GM12872 (cell line): ENCODE results near the gene ZC3H11A.

ENCODE experiments used
- TF ChIP-seq, protein P1 (sequence below): IDR thresholded peaks from 3 replicates; pipeline ENCODE4 v1.5.1; 2011; ENCODE audit warnings: low read depth, mild to moderate bottlenecking, low read length, moderate library complexity; ENCODE audit not compliant: insufficient read depth

The ZC3H11A gene

DNA sequence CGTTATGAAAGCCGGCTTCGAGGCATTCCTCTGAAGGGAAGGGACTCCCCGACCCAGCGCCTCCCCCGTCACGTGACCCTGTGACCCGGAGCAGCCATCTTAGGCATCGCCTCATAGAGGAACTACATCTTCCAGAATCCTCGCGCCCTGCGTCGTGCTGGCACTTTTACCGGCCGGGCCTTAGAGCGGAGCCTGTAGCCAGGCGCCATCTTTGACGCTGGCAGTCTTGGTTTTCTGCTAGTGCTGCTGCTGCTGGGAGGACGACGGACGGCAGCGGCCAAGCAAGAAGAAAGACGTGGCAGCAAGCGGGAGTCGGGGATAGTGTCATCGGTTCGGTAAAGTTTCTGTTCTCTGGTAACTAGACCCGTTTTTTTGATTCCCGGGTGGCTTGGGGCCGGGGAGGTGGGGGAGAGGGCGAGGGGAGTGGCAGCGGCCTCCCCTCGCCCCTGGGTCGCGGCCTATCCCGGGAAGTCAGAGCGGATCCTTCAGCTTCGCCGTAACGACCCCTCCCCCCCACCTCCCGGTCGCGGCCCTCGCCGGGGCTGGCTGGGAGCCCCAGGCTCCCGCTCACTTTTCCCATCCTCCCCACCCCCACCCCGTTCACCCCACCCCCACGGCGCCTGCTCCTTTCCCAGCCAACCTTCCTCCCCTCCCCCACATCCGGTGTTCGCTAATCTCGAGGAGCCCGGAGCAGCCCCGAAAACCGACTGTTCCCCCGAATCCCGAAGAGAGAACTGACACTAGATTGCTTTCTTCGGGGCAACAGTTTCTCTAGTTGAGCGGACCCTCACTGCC, at the start of gene ZC3H11A, which contains the start of gene ZBED6:
Gene ZC3H11A (plus strand): TSS at position 183 of the 795 bp plus-strand sequence. CDS start 21,448 bp downstream, outside the sequence.
Gene ZBED6 (plus strand): TSS at position 183 of the 795 bp plus-strand sequence. CDS start 1,900 bp downstream, outside the sequence.
- TF ChIP-seq, protein P1, sequence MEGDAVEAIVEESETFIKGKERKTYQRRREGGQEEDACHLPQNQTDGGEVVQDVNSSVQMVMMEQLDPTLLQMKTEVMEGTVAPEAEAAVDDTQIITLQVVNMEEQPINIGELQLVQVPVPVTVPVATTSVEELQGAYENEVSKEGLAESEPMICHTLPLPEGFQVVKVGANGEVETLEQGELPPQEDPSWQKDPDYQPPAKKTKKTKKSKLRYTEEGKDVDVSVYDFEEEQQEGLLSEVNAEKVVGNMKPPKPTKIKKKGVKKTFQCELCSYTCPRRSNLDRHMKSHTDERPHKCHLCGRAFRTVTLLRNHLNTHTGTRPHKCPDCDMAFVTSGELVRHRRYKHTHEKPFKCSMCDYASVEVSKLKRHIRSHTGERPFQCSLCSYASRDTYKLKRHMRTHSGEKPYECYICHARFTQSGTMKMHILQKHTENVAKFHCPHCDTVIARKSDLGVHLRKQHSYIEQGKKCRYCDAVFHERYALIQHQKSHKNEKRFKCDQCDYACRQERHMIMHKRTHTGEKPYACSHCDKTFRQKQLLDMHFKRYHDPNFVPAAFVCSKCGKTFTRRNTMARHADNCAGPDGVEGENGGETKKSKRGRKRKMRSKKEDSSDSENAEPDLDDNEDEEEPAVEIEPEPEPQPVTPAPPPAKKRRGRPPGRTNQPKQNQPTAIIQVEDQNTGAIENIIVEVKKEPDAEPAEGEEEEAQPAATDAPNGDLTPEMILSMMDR = no peak

DNA sequence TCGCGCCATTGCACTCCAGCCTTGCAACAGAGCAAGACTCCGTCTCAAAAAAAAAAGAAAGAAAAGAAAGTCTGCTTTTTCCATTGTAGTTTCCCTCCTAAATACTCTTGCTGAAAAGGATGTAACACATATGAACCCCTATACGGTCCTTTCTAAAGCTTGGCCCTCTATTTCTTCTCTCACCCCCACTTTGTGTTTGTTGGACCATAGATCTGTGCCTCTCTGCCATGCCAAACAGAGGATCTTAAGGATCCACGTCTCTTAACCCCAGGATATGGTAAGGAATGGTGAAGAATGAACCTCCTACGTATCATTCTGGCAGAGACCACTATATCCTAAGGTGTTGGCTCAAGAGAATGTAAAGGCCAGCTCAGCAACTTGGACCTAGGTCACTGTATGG, 49.1 kb upstream of the ZC3H11A start:
- TF ChIP-seq, protein P1 = no peak

DNA sequence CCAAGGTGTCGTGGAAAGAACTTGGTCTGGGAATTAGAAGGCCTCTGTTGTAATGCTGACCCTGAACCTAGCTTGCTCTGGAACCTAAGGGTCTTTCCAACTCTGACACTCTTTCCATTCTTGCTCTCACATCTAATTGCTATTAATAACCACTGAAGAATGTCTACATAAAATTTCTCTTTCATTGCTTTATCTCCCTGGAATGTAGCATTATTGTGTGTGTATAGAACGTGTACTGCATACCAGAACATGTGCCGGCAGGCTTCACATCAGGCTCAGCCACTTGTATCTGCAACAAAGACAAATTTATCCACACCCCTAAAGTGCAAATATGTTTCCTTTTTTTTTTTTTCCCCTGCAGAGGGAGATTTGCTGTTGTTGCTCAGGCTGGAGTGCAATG, 44.4 kb upstream of the ZC3H11A start:
- TF ChIP-seq, protein P1 = no peak

DNA sequence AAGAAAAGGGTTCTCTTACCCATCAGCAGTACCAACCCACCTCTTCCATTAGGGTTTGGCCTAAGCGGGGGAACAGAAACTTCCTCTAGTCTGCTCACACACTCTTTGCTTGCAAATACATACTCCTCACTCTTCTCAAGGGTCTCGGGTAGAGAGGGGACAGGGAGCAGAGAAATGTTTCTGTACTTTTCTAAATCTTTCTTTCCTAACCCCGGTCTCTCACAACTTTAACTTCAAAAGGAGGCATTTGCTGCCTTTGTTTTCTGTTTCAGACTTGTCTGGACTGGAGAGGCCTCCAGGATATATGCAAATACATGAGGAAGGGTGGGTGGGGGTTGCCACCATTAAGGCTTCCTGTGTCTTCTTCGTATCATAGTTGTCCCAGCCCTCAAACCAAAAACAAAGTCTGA, 41.0 kb upstream of the ZC3H11A start:
- TF ChIP-seq, protein P1 = no peak

DNA sequence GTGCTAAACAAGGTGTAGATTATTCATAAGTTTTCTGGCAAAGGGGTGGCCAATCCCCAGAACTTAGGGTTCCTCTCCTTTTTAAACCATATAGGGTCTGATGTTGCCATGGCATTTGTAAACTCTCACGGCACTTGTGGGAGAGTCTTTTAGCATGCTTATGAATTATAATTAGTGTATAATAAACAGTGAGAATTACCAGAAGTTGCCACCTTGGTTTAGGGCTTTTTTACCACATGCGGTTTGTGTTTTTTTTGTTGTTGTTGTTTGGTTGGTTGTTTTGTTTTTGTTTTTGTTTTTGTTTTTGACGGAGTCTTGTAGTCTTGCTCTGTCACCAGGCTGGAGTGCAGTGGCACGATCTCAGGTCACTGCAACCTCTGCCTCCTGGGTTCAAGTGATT, 39.4 kb upstream of the ZC3H11A start:
- TF ChIP-seq, protein P1 = no peak

DNA sequence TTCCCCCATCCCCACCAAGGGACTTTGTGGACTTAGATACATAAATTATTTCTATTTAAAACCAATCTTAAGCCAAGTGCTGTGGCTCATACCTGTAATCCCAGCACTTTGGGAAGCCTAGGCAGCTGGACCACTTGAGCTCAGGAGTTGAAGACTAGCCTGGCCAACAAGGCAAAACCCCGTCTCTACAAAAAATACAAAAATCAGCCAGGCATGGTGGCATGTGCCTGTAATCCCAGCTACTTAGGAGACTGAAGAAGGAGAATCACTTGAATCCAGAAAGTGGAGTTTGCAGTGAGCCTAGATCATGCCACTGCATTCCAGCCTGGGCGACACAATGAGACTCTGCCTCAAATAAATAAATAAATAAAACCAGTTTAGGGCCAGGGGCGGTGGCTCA, 34.9 kb upstream of the ZC3H11A start:
- TF ChIP-seq, protein P1 = no peak

DNA sequence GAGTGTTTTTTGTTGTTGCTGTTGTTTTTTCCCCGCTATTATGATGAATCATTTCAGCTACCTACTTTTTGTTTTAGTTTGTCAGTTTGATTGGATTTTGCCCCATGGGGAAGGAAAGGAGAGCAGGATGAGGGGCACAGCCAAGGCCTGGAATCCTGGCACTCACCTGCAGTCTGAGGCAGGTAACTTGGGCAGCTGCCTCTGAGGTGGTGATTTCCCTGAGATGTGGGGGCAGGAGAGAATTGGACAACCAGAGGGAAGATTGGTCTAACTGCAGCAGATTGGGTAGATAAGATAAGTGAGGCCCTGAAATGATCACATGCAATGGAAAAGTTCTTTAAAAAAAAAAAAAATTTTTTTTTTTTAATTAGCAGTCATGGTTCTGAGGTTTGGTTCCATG, 31.9 kb upstream of the ZC3H11A start:
- TF ChIP-seq, protein P1 = no peak
